Neutrophil (primary cell): ENCODE measurements around the gene ISG15.
"Not testable (repeated sequence)": the region's sequence is repeated elsewhere in the genome, so short reads cannot be mapped to it uniquely, and the experiment has no call there.

Source experiments
- H3K27ac ChIP-seq: fragments of 200-600 bp; sonication (generic); 2 replicates; pipeline ENCODE4 v1.5.1; 2016; ENCODE audit warnings: mild to moderate bottlenecking, moderate library complexity
- H3K27me3 ChIP-seq: fragments of 200-600 bp; sonication (generic); 2 replicates; pipeline ENCODE4 v1.6.0; 2016; ENCODE audit warnings: mild to moderate bottlenecking
- H3K36me3 ChIP-seq: fragments of 200-600 bp; sonication (generic); 2 replicates; pipeline ENCODE4 v1.5.1; 2017
- H3K4me1 ChIP-seq, 2 experiments: fragments of 200-600 bp in 1 of 2; sonication (generic) in 1 of 2; 1 replicate in 1 of 2; 2 replicates in 1 of 2; pipeline versions ENCODE4 v1.5.1 to v1.6.1; 2013 to 2016; ENCODE audit warnings: low read depth in 1 of 2, low read length in 1 of 2, mild to moderate bottlenecking in 1 of 2, moderate library complexity in 1 of 2; ENCODE audit not compliant: control insufficient read depth in 1 of 2, insufficient read depth in 1 of 2
- H3K4me3 ChIP-seq, 2 experiments: fragments of 200-600 bp in 1 of 2; sonication (generic) in 1 of 2; 1 replicate in 1 of 2; 2 replicates in 1 of 2; pipeline ENCODE4 v1.5.1; 2013 to 2016; ENCODE audit warnings: low read depth in 1 of 2, low read length in 1 of 2, mild to moderate bottlenecking in 1 of 2, moderate library complexity in 1 of 2
- H3K9me3 ChIP-seq: fragments of 200-600 bp; sonication (generic); 2 replicates; pipeline ENCODE4 v1.5.1; 2016
- TF ChIP-seq, protein P1 (sequence below): fragments of 200-600 bp; sonication (generic); IDR thresholded peaks from 2 replicates; pipeline ENCODE4 v1.5.1; 2016; ENCODE audit warnings: antibody characterized with exemption

Gene ISG15

DNA sequence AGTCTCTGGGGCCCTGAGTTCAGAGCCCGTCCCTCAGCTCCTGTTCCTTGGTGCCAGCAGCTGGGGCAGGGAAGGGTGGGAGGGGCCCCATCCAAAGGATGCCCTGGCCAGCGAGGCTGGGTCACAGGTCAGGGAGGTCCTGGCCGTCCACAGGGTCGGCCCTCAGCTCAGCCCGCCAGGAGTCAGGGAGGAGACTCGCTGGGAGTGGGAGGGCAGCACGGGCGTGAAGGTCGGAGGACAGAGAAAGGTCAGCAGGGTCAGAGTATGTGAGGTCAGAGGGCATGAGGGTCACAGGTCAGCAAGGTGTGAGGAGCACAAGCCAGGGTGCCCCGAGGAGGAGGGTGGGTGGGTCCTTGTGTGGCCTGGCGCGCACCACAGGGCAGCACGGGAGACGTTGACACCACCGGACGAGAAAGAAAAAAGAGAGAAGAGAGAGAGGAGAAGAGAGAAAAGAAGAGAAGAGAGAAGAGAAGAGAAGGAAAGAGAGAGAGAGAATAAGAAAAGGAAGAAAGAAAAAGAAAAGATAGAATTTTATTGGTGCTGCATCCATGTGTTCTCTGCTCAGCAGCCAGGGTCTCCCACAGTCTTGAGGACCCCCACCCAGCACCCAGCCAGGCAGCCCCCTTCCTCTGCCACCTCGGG, 38.5 kb upstream of the ISG15 start:
- H3K4me3 ChIP-seq: no peak overlapping the region
- peaks cover 3 to 5% of the 10 kb centered on the region in 2 experiments for H3K4me1 ChIP-seq
- no peaks in the 10 kb centered on the region for H3K36me3 ChIP-seq
- TF ChIP-seq, protein P1, sequence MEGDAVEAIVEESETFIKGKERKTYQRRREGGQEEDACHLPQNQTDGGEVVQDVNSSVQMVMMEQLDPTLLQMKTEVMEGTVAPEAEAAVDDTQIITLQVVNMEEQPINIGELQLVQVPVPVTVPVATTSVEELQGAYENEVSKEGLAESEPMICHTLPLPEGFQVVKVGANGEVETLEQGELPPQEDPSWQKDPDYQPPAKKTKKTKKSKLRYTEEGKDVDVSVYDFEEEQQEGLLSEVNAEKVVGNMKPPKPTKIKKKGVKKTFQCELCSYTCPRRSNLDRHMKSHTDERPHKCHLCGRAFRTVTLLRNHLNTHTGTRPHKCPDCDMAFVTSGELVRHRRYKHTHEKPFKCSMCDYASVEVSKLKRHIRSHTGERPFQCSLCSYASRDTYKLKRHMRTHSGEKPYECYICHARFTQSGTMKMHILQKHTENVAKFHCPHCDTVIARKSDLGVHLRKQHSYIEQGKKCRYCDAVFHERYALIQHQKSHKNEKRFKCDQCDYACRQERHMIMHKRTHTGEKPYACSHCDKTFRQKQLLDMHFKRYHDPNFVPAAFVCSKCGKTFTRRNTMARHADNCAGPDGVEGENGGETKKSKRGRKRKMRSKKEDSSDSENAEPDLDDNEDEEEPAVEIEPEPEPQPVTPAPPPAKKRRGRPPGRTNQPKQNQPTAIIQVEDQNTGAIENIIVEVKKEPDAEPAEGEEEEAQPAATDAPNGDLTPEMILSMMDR: no peak
- H3K27ac ChIP-seq: no peak overlapping the region
- no peaks in the 10 kb centered on the region for H3K9me3 ChIP-seq
- peaks cover 73% of the 10 kb centered on the region for H3K27me3 ChIP-seq

DNA sequence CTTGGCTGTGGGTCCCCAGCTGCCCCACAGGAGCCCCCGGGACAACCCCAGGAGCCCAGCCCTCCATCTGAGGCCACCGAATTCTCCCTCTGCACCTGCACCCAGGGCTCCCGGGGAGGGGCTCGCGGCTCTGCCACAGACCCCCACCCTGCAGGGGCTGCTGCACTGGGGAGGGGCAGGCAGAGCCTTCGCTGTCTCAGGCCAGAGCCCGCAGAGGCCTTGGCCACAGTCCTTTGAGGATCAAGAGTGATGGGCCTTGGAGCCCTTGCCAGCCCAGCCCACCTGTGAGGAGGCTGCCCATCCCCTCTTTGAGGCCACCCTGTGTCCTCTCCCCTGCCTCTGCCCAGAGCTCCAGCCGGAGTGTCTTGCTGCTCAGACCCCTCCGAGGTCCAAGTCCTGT, 37.9 kb upstream of the ISG15 start:
- Histone ChIP-seq H3K36me3 (no peaks in the 10 kb centered on the region), H3K4me3 (no peak overlapping the region), H3K27ac (no peak overlapping the region), H3K4me1 (peaks cover 3 to 5% of the 10 kb centered on the region in 2 experiments), H3K9me3 (no peaks in the 10 kb centered on the region), H3K27me3 (peaks cover 71% of the 10 kb centered on the region)
- TF ChIP-seq, protein P1: no peak

DNA sequence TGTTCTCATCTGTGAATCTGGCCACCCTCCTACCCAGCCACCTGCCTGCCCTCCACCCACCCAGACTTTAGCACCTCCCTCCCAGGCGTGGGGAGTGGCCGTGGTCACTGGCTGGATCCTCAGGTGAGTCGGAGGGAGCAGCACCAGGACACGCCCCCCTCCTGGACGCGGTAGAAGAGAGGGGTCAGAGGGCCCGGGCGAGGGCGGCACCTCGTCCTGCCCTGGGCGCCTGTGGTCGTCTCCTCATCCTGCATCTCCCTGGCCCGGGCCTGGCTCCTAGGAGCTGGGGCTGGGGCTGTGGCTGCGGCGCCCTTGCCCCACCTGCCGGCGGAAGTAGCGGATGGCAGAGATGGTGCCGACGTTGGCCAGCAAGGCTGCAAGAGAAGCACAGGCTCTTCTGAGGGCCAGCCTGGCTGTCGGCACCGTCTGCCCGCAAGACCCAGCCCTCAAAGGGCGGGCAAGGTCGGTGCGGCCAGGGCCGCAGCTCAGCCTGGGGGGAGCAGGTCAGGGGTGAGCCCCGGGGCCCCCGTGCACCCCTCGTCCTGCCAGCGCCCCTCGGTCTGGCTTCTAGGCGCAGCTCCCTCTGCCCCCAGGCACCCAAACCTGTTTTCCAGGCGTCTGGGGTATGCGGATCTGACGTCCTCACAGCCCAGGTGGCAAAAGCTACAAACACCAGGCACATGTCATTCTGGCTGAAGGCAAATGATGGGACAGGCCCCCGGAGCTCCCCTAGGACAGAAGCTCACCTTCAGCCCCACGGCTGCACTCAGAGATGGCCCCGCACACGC, 37.2 kb upstream of the ISG15 start:
- TF ChIP-seq, protein P1: no peak
- Histone ChIP-seq H3K36me3 (no peaks in the 10 kb centered on the region), H3K27me3 (peaks cover 71% of the 10 kb centered on the region), H3K4me1 (peaks cover 3 to 5% of the 10 kb centered on the region in 2 experiments), H3K9me3 (no peaks in the 10 kb centered on the region), H3K27ac (no peak overlapping the region), H3K4me3 (no peak overlapping the region)

DNA sequence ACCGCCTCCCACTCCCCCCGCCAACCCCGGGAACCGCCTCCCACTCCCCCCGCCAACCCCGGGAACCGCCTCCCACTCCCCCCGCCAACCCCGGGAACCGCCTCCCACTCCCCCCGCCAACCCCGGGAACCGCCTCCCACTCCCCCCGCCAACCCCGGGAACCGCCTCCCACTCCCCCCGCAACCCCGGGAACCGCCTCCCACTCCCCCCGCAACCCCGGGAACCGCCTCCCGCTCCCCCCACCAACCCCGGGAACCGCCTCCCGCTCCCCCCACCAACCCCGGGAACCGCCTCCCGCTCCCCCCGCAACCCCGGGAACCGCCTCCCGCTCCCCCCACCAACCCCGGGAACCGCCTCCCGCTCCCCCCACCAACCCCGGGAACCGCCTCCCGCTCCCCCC, 36.5 kb upstream of the ISG15 start:
- not testable (repeated sequence) for H3K4me1 ChIP-seq, H3K36me3 ChIP-seq, H3K9me3 ChIP-seq, H3K27ac ChIP-seq, H3K4me3 ChIP-seq
- peaks cover 71% of the 10 kb centered on the region for H3K27me3 ChIP-seq

DNA sequence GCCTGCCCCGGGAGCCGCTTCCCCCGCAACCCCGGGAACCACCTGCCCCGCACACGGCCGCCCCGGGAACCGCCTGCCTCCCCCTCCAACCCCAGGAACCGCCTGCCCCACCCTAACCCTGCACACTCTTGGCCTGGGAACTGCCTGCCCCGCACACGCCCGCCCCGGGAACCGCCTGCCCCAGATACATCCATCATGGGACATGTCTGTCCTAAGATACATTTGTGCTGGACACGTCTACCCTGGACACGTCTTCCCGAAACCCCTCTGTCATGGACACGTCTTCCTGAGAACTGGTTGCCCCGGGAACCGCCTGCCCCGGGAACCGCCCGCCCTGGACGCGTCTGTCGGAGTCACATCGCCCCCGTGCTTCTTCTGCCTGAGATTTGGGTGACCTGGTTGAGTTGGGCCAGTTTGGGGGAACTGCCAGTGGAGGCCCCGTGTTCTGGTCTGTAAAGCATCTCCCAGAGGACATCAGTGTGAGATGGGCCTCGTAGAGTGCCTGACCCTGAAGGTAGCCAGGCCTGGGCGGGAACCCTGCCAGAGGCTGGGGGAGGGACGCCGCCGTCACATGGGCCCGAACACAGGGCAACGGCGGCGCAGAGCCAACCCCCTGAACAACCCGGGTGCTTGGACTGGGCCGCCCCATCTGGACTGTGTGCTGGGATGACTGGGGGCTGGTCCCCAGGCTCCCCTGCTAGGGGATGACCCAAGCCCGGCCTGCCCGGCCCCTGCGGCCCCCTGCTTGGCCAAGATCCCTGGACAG, 35.0 kb upstream of the ISG15 start:
- TF ChIP-seq, protein P1: no peak
- Histone ChIP-seq H3K27me3 (peaks cover 71% of the 10 kb centered on the region), H3K27ac (no peak overlapping the region), H3K9me3 (no peaks in the 10 kb centered on the region), H3K36me3 (no peaks in the 10 kb centered on the region), H3K4me1 (peaks cover 3 to 5% of the 10 kb centered on the region in 2 experiments), H3K4me3 (no peak overlapping the region)
